ENCODE measurements around the gene DSPP. TPM values are rescaled to one million over a fixed set of nuclear protein-coding genes. Genes with fewer than 3 reads are reported as not detected.

The DSPP gene
- total RNA-seq, 3 donors from 2014 or later: not detected

DNA sequence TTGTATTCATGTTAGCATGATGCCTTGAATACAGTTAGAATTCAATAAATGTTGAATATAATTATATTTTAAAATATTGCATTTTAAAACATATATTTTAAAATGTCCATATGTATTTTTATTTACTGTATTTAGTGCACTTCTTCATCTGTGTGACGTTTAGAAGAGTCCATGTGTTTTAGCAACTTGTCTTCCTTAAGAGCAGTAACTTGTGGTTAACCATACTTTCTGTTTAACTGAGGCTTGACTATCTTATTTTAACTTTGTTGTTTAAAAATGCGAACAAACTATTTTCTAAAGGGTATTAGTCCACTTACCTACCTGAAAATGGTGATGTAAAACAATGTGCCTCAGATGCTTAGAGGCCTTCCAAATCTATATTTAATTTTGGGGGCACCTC lies 42.6 kb downstream of the DSPP start:
- intact Hi-C loops (cut with DNase I, micrococcal nuclease): no loop called here
- TF ChIP-seq, protein P1, sequence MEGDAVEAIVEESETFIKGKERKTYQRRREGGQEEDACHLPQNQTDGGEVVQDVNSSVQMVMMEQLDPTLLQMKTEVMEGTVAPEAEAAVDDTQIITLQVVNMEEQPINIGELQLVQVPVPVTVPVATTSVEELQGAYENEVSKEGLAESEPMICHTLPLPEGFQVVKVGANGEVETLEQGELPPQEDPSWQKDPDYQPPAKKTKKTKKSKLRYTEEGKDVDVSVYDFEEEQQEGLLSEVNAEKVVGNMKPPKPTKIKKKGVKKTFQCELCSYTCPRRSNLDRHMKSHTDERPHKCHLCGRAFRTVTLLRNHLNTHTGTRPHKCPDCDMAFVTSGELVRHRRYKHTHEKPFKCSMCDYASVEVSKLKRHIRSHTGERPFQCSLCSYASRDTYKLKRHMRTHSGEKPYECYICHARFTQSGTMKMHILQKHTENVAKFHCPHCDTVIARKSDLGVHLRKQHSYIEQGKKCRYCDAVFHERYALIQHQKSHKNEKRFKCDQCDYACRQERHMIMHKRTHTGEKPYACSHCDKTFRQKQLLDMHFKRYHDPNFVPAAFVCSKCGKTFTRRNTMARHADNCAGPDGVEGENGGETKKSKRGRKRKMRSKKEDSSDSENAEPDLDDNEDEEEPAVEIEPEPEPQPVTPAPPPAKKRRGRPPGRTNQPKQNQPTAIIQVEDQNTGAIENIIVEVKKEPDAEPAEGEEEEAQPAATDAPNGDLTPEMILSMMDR (IDR thresholded peaks at IDR 0.05): no peak
- Histone ChIP-seq H3K4me1 (ENCODE audit: low read depth) (no peaks in the 10 kb centered on the region), H3K4me3 (no peak overlapping the region), H3K9me3 (no peaks in the 10 kb centered on the region), H3K36me3 (ENCODE audit: low read depth) (no peaks in the 10 kb centered on the region)
- ATAC-seq: no peak
- DNase-seq: no peak

DNA sequence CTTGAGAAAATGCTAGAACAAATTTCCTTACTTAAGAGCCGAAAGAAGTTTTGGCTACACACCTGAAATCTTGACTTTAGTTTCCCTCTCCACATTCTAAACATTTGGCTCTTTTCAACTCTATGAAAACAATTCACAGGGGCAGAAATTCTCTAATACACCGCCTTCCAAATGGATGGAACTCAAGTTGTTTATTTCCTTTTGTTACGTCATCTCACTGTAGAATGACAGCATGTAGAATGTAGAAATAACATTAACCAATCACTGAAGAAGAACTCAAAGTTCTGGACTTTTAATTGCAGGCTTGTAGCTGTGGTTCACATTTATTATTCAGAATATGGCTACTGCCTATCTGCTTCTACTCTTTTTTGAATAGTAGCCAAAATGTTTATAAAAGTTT lies 43.6 kb downstream of the DSPP start:
- no peak for ATAC-seq
- Histone ChIP-seq H3K9me3 (no peaks in the 10 kb centered on the region), H3K4me3 (no peak overlapping the region), H3K4me1 (ENCODE audit: low read depth) (no peaks in the 10 kb centered on the region), H3K36me3 (ENCODE audit: low read depth) (no peaks in the 10 kb centered on the region)
- intact Hi-C loops (cut with DNase I, micrococcal nuclease): no loop called here
- DNase-seq: no peak
- TF ChIP-seq, protein P1 (IDR thresholded peaks at IDR 0.05): no peak

DNA sequence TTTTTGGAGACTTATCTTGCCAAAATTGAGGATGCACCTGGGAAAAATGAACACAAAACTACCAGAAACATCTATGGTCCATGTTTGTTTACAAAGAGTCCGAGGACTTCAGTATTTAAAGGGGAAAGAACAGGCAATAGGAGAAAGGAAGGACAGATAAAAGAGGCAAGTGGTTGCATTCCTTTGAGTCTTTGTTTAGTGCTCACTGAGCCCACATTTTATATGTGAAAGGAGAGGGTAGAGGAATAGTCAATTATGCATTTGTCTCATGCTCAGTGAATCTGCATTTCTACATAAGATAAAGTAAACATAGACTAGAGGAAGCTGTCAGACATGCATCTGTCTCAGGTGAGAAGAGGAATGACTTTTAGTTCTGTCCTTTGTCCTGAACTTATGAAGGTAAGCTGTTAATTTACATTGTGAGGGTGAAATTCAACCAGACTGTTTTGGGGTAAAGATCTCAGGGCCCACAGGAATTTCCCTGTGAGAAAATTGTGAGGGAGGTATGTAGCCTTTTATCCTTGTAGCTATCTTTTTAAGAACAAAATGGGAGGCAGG lies 46.2 kb downstream of the DSPP start:
- Histone ChIP-seq H3K9me3 (no peaks in the 10 kb centered on the region), H3K36me3 (ENCODE audit: low read depth) (no peaks in the 10 kb centered on the region), H3K4me1 (ENCODE audit: low read depth) (peaks cover 3% of the 10 kb centered on the region), H3K4me3 (no peak overlapping the region)
- ATAC-seq (no peak), DNase-seq (no peak)
- intact Hi-C loops (cut with DNase I, micrococcal nuclease): no loop called here
- TF ChIP-seq, protein P1 (IDR thresholded peaks at IDR 0.05): no peak

DNA sequence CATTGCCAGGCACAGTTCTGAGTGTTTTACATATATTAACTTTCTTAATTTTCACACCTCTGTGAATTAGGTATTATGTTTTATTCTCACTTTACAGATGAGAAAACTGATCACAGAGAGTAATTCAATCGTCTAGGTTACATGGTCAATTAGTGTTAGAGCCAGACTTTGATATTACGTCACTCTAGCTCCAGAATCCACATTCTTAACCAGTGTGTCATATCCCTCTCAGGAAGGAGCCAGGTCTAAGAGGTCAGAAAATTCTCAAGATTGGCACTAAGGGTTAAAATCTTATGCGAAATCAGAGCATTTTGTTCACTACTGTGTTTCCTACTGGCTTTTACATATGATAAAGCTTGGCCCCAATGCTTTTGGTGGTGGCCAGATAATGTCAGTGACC lies 49.2 kb downstream of the DSPP start:
- ATAC-seq (no peak), DNase-seq (no peak)
- TF ChIP-seq, protein P1 (IDR thresholded peaks at IDR 0.05): no peak
- H3K36me3 ChIP-seq (ENCODE audit: low read depth): no peaks in the 10 kb centered on the region
- intact Hi-C loops (cut with DNase I, micrococcal nuclease): no loop called here
- H3K9me3 ChIP-seq: no peaks in the 10 kb centered on the region
- H3K4me3 ChIP-seq: no peak overlapping the region
- H3K4me1 ChIP-seq (ENCODE audit: low read depth): peaks cover 6% of the 10 kb centered on the region

DNA sequence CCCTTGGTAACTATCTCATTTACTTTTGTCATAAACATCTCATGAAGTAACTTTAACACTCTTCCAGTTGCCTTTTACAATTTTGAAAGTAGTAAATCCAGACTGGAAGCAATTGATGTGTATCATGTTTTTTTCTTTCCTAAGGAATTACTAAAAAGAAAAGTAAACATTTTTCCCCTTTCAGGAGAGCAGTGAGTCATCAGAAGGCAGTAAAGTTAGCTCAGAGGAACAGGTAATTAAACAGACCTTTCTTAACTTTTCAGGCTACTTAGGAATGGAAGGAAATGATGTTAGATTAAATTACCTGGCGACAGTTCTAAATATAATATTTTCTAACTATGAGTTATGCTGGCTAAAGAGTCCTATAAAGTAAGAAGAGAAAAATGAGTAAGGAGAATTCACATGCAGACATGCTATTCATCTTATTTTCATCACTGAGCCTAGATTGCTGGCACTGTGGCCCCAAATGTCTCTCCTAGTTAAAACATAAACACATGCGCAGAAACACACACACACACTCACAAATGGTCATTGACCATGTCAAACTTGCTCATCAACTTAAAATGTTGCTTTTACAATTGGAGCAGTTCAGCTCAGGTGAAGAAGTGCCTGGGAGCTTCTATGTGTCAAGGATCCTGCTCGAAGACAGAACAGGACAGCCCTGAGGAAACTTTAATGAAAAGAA lies 51.1 kb downstream of the DSPP start:
- Histone ChIP-seq H3K9me3 (no peaks in the 10 kb centered on the region), H3K36me3 (ENCODE audit: low read depth) (no peaks in the 10 kb centered on the region), H3K4me3 (no peak overlapping the region), H3K4me1 (ENCODE audit: low read depth) (peaks cover 6% of the 10 kb centered on the region)
- intact Hi-C loops (cut with DNase I, micrococcal nuclease): no loop called here
- ATAC-seq: peak; percentile 76
- TF ChIP-seq, protein P1 (IDR thresholded peaks at IDR 0.05): no peak
- DNase-seq: no peak
